GM21526 (cell line): ENCODE measurements around the gene E2F4.

Source experiments
- ATAC-seq: cut with Tn5 transposase; IDR thresholded peaks from one replicate; pipeline ENCODE4 v1.9.1; 2021; ENCODE audit warnings: moderate library complexity; ENCODE audit not compliant: unreplicated experiment, low FRiP score

Gene E2F4

GRCh38 chr16:67207249-67208091, 15.5 kb downstream of the E2F4 start:
- ATAC-seq: no peak

GRCh38 chr16:67208154-67208896, 16.4 kb downstream of the E2F4 start:
- no peak for ATAC-seq

- ATAC-seq: no peak
Measured at GRCh38 chr16:67209565-67209964, 17.6 kb downstream of the E2F4 start.

- no peak for ATAC-seq
Measured at GRCh38 chr16:67210069-67210937, 18.3 kb downstream of the E2F4 start.

GRCh38 chr16:67211674-67212073, 19.7 kb downstream of the E2F4 start:
- no peak for ATAC-seq

- no peak for ATAC-seq
Measured at GRCh38 chr16:67212766-67213165, 20.8 kb downstream of the E2F4 start.

- ATAC-seq: no peak
Measured at GRCh38 chr16:67213197-67214019, 21.5 kb downstream of the E2F4 start.

- ATAC-seq: no peak
Measured at GRCh38 chr16:67215706-67216105, 23.8 kb downstream of the E2F4 start.

- no peak for ATAC-seq
Measured at GRCh38 chr16:67216612-67217490, 24.9 kb downstream of the E2F4 start.

GRCh38 chr16:67223992-67224391, 32.0 kb downstream of the E2F4 start:
- no peak for ATAC-seq

- no peak for ATAC-seq
Measured at GRCh38 chr16:67226295-67226803, 34.4 kb downstream of the E2F4 start.

GRCh38 chr16:67226804-67227566, 35.0 kb downstream of the E2F4 start, which contains the start of gene TMEM208:
Gene TMEM208 (plus strand): TSS chr16:67227130. CDS start chr16:67227219, 89 bp downstream.
- ATAC-seq: peak; percentile 85

GRCh38 chr16:67227567-67227921, 35.6 kb downstream of the E2F4 start:
- no peak for ATAC-seq

GRCh38 chr16:67228034-67228785, 36.3 kb downstream of the E2F4 start:
- ATAC-seq: no peak

GRCh38 chr16:67228905-67229304, 37.0 kb downstream of the E2F4 start:
- ATAC-seq: no peak

- ATAC-seq: no peak
Measured at GRCh38 chr16:67229906-67230808, 38.2 kb downstream of the E2F4 start.
